IMR-90 (cell line): ENCODE results near the gene KAZN. TPM values are rescaled to one million over a fixed set of nuclear protein-coding genes. Genes with fewer than 3 reads are reported as not detected.

Experiments used
- ATAC-seq: fragments of 200-7000 bp; cut with Tn5 transposase; 2 replicates; pipeline ENCODE4 v1.9.1; 2020; ENCODE audit warnings: low read depth, mild to moderate bottlenecking, moderate library complexity
- BruUV-seq: library from RNA; stranded (reverse); fragments of 400-500 nt; replicated peaks from 2 replicates; lab custom pipeline; 2021; lab: Mats Ljungman, UMichigan
- CTCF ChIA-PET: fragments of 300-600 bp; formaldehyde crosslinking; extraction: SDS; loops from one replicate; lab custom pipeline; 2021; ENCODE audit warnings: antibody characterized with exemption; lab: Yijun Ruan, JAX
- POLR2A ChIA-PET: fragments of 300-600 bp; sonication (Branson Sonifier 250); formaldehyde crosslinking; loops from one replicate; lab custom pipeline; 2022; ENCODE audit warnings: antibody characterized with exemption; ENCODE audit not compliant: unreplicated experiment; lab: Charles Lee
- DNase-seq: peaks from one replicate; pipeline ENCODE4 v3.0.0; 2013
- H2AFZ ChIP-seq: replicated peaks from 2 replicates; pipeline ENCODE3; 2013; ENCODE audit warnings: low read length, mild to moderate bottlenecking; ENCODE audit not compliant: poor library complexity
- H2AK5ac ChIP-seq: 2 replicates; pipeline ENCODE4 v1.6.1; 2013; ENCODE audit warnings: low read depth, low read length, inconsistent platforms
- H2AK9ac ChIP-seq: replicated peaks from 2 replicates; pipeline ENCODE3; 2013; ENCODE audit warnings: mild to moderate bottlenecking, low read depth, low read length, moderate library complexity; ENCODE audit not compliant: poor library complexity
- H2BK120ac ChIP-seq: 2 replicates; pipeline ENCODE4 v1.6.1; 2013; ENCODE audit warnings: low read depth, low read length, inconsistent platforms
- H2BK15ac ChIP-seq: 3 replicates; pipeline ENCODE4 v1.6.1; 2013; ENCODE audit warnings: low read depth, low read length, inconsistent platforms
- H2BK20ac ChIP-seq: 2 replicates; pipeline ENCODE4 v1.6.1; 2013; ENCODE audit warnings: low read depth, mild to moderate bottlenecking, inconsistent platforms, low read length, moderate library complexity
- H2BK5ac ChIP-seq: 2 replicates; pipeline ENCODE4 v1.6.1; 2013; ENCODE audit warnings: mild to moderate bottlenecking, low read depth, low read length, inconsistent platforms; ENCODE audit not compliant: poor library complexity, severe bottlenecking
- H3K14ac ChIP-seq: replicated peaks from 2 replicates; pipeline ENCODE4 v1.6.1; 2013; ENCODE audit warnings: low read depth, low read length, inconsistent platforms
- H3K18ac ChIP-seq: 2 replicates; pipeline ENCODE4 v1.6.1; 2013; ENCODE audit warnings: low read depth, low read length, control low read depth
- H3K23ac ChIP-seq: 2 replicates; pipeline ENCODE4 v1.6.1; 2013; ENCODE audit warnings: low read depth, low read length, inconsistent platforms
- H3K27ac ChIP-seq: 2 replicates; pipeline ENCODE4 v1.5.1; 2013; ENCODE audit warnings: mild to moderate bottlenecking, control low read depth, low read length; ENCODE audit not compliant: insufficient read depth
- H3K27me3 ChIP-seq: 2 replicates; pipeline ENCODE4 v1.6.1; 2013; ENCODE audit warnings: low read length; ENCODE audit not compliant: control insufficient read depth, insufficient read depth
- H3K36me3 ChIP-seq: 2 replicates; pipeline ENCODE4 v1.6.1; 2013; ENCODE audit warnings: low read length, mixed read lengths; ENCODE audit not compliant: control insufficient read depth, insufficient read depth
- H3K4ac ChIP-seq: 2 replicates; pipeline ENCODE4 v1.6.1; 2013; ENCODE audit warnings: low read depth, low read length, inconsistent platforms
- H3K4me1 ChIP-seq: 2 replicates; pipeline ENCODE4 v1.6.1; 2013; ENCODE audit warnings: low read length, mixed read lengths; ENCODE audit not compliant: control insufficient read depth, insufficient read depth
- H3K4me2 ChIP-seq: 2 replicates; pipeline ENCODE4 v1.6.1; 2013; ENCODE audit warnings: low read depth, mild to moderate bottlenecking, control low read depth, low read length, moderate library complexity
- H3K4me3 ChIP-seq: 2 replicates; pipeline ENCODE4 v1.5.1; 2013; ENCODE audit warnings: low read depth, mild to moderate bottlenecking, control low read depth, low read length, moderate library complexity; ENCODE audit not compliant: insufficient read depth
- H3K56ac ChIP-seq: 2 replicates; pipeline ENCODE4 v1.6.1; 2013; ENCODE audit warnings: low read length, inconsistent platforms; ENCODE audit not compliant: insufficient read depth; ENCODE audit errors: extremely low read depth
- H3K79me1 ChIP-seq, 2 experiments: 2 replicates each; pipeline ENCODE4 v1.6.1; 2013; ENCODE audit warnings: low read length in 2 of 2, inconsistent platforms in 1 of 2, low read depth in 1 of 2
- H3K9ac ChIP-seq: 2 replicates; pipeline ENCODE4 v1.6.1; 2013; ENCODE audit warnings: low read depth, low read length, control low read depth
- H3K9me1 ChIP-seq: 2 replicates; pipeline ENCODE4 v1.6.1; 2013; ENCODE audit warnings: low read length, inconsistent platforms; ENCODE audit not compliant: insufficient read depth
- H3K9me3 ChIP-seq: 2 replicates; pipeline ENCODE4 v1.6.1; 2013; ENCODE audit warnings: low read length; ENCODE audit not compliant: control insufficient read depth, insufficient read depth
- H4K20me1 ChIP-seq: 2 replicates; pipeline ENCODE4 v1.6.1; 2013; ENCODE audit warnings: low read length, inconsistent platforms; ENCODE audit not compliant: insufficient read depth
- H4K5ac ChIP-seq: 2 replicates; pipeline ENCODE4 v1.6.1; 2013; ENCODE audit warnings: mild to moderate bottlenecking, low read depth, low read length, control low read depth
- H4K8ac ChIP-seq, 2 experiments: 2 replicates each; pipeline ENCODE4 v1.6.1; 2013; ENCODE audit warnings: low read depth in 2 of 2, low read length in 2 of 2, control low read depth in 1 of 2, inconsistent platforms in 1 of 2
- H4K91ac ChIP-seq: 2 replicates; pipeline ENCODE4 v1.6.1; 2013; ENCODE audit warnings: low read depth, low read length, inconsistent platforms; ENCODE audit not compliant: insufficient read depth
- BHLHE40 ChIP-seq: fragments of 150-350 bp; IDR thresholded peaks from 2 replicates; pipeline ENCODE4 v1.6.1; 2016; ENCODE audit warnings: mild to moderate bottlenecking, low read depth, low read length
- MAZ ChIP-seq: IDR thresholded peaks from 2 replicates; pipeline ENCODE4 v1.6.1; 2012; ENCODE audit warnings: low read depth, mild to moderate bottlenecking, low read length, improper control_type of control experiment, moderate library complexity, borderline replicate concordance
- MXI1 ChIP-seq: IDR thresholded peaks from 2 replicates; pipeline ENCODE4 v1.6.1; 2012; ENCODE audit warnings: low read depth, mild to moderate bottlenecking, low read length, moderate library complexity, borderline replicate concordance
- WGBS, 2 experiments: methylation state at CpG; one replicate each; pipeline versions ENCODE4 v1.1.5 to v1.1.7; 2013; ENCODE audit warnings: missing lambda C conversion rate in 2 of 2; ENCODE audit not compliant: insufficient read length in 1 of 2; ENCODE audit errors: extremely low coverage in 2 of 2; 5-methylcytosine and 5-hydroxymethylcytosine counted together
- dilution Hi-C: fragments of 300-500 bp; cut with HindIII; formaldehyde crosslinking; loops from one replicate; pipeline ENCODE4 v1.14.3; 2018; ENCODE audit warnings: low sequenced_read_pairs; ENCODE audit not compliant: unreplicated experiment
- in situ Hi-C: fragments of 300-500 bp; cut with MboI; formaldehyde crosslinking; loops from 3 replicates; pipeline ENCODE4 v1.14.3; 2019; ENCODE audit warnings: low sequenced_read_pairs, inconsistent platforms, mixed read lengths
- intact Hi-C: fragments of 100-400 bp; cut with micrococcal nuclease; formaldehyde crosslinking; loops from 2 replicates; pipeline ENCODE4 v1.10.0; 2022
- polyA plus RNA-seq, 3 experiments: library from polyadenylated mRNA; depleted of rRNA; stranded (reverse); fragments of >200 nt; gene quantifications; 2 replicates each; pipeline ENCODE4 v1.2.3, GENCODE V29; 2012; ENCODE audit warnings: low replicate concordance in 1 of 3
- total RNA-seq: library from RNA; depleted of rRNA; stranded (reverse); fragments of >200 nt; gene quantifications from 2 replicates; pipeline ENCODE4 v1.2.3, GENCODE V29; 2012
- TF ChIP-seq, protein P1 (sequence below): conservative IDR thresholded peaks from 2 replicates; pipeline ENCODE4 v1.5.1; 2012; ENCODE audit warnings: mild to moderate bottlenecking, low read depth, low read length, improper control_type of control experiment
- TF ChIP-seq, protein P2 (sequence below): fragments of 150-350 bp; IDR thresholded peaks from 2 replicates; pipeline ENCODE4 v1.6.1; 2017; ENCODE audit warnings: mild to moderate bottlenecking, antibody characterized with exemption, low read length, low read depth

Gene KAZN
- total and polyA plus RNA-seq, 2 of the 4 experiments (the other 2 are of a cell fraction) = 5.2 to 10.5 TPM

DNA sequence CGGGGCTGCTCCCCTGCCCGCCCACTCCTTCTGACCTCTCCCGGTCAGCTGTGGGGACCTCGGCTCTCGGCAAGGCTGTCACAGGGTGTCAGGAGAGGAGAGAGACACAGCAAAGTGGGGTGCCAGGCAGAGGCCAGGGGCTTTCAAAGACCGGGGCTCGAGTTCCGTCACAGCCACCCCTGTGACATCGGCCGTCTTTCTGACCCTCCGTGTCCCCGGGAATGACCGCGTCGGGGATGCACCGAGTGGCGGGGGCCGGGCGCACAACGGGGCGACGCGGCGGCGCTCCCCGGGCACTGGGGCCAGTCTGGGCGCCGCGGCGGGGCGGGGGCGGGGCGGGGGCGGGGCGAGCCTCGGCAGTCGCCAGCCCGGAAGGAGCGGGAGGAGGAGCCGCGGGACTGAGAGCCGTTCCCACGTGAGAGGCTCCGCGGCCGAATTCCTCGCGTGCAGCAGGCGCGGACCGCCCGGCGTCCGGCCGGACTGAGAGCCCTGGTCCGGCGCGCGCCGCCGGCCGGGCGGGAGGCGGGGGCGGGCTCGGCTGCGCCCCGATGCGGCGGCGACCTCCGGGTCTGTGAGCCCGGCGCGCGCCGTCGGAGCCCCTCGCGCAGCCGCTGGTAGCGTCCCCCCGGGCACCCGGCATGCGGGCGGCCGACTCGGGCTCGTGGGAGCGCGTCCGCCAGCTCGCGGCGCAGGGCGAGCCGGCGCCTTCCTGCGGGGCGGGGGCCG, 325.4 kb downstream of the KAZN start:
- BruUV-seq = no TSS peak
- Histone ChIP-seq H3K4me2 (peak overlapping the region; percentile 70; the same call in 1 of the 2 replicates), H4K91ac (peak overlapping the region; percentile 60; the same call in 1 of the 2 replicates), H4K20me1 (peaks cover 3% of the 10 kb centered on the region; the same call in 1 of the 2 replicates), H2AFZ (peak overlapping the region; percentile 88), H2AK5ac (peak overlapping the region; percentile 45), H3K4me1 (peaks cover 20% of the 10 kb centered on the region), H3K9me3 (no peaks in the 10 kb centered on the region), H3K79me1 (peaks cover 12 to 36% of the 10 kb centered on the region in 2 experiments), H4K8ac (peak overlapping the region; percentile 59 to 63; a peak in 3 of 4 replicates), H3K23ac (no peak overlapping the region), H2BK120ac (peak overlapping the region; percentile 52), H4K5ac (peak overlapping the region; percentile 60; the same call in 1 of the 2 replicates), H2BK5ac (no peak overlapping the region), H3K9ac (peak overlapping the region; percentile 57; the same call in 1 of the 2 replicates), H3K27ac (peak overlapping the region; percentile 40; the same call in 1 of the 2 replicates), H3K4ac (peak overlapping the region; percentile 39; the same call in 1 of the 2 replicates), H3K36me3 (no peaks in the 10 kb centered on the region), H3K27me3 (no peaks in the 10 kb centered on the region; the same call in 1 of the 2 replicates), H2BK15ac (0 out of 3 replicates have a peak overlapping the region, but pooled peaks have one; percentile 58), H3K56ac (no peak overlapping the region), H3K14ac (no peak overlapping the region), H2AK9ac (peak overlapping the region; percentile 73), H3K18ac (no peak overlapping the region; the same call in 1 of the 2 replicates), H3K9me1 (peaks cover 24% of the 10 kb centered on the region), H2BK20ac (peak overlapping the region; percentile 29; the same call in 1 of the 2 replicates), H3K4me3 (peak overlapping the region; percentile 79)
- DNase-seq = peak; percentile 71
- ATAC-seq = peak; percentile 73
- 9% methylated on average over 7 of the region's 101 CpGs; no CpG with 5 or more reads in 1 of the 2 experiments for WGBS, 2 experiments
- dilution Hi-C loops (no loop called here), intact Hi-C loops (loop anchor here (1.0 kb wide), 1 partner anchor 103 kb away; no protein-coding TSS in a partner anchor), in situ Hi-C loops (no loop called here)
- ChIA-PET POLR2A (no interaction called here), CTCF (no interaction called here)
- TF ChIP-seq, protein P1, sequence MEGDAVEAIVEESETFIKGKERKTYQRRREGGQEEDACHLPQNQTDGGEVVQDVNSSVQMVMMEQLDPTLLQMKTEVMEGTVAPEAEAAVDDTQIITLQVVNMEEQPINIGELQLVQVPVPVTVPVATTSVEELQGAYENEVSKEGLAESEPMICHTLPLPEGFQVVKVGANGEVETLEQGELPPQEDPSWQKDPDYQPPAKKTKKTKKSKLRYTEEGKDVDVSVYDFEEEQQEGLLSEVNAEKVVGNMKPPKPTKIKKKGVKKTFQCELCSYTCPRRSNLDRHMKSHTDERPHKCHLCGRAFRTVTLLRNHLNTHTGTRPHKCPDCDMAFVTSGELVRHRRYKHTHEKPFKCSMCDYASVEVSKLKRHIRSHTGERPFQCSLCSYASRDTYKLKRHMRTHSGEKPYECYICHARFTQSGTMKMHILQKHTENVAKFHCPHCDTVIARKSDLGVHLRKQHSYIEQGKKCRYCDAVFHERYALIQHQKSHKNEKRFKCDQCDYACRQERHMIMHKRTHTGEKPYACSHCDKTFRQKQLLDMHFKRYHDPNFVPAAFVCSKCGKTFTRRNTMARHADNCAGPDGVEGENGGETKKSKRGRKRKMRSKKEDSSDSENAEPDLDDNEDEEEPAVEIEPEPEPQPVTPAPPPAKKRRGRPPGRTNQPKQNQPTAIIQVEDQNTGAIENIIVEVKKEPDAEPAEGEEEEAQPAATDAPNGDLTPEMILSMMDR = no peak
- peak; percentile 70; the same call in 1 of the 2 replicates for TF ChIP-seq BHLHE40
- peak; percentile 59; the same call in 1 of the 2 replicates for TF ChIP-seq MXI1
- TF ChIP-seq, protein P2, sequence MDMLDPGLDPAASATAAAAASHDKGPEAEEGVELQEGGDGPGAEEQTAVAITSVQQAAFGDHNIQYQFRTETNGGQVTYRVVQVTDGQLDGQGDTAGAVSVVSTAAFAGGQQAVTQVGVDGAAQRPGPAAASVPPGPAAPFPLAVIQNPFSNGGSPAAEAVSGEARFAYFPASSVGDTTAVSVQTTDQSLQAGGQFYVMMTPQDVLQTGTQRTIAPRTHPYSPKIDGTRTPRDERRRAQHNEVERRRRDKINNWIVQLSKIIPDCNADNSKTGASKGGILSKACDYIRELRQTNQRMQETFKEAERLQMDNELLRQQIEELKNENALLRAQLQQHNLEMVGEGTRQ = peak; percentile 43
- TF ChIP-seq MAZ = no peak; the same call in 1 of the 2 replicates
